ENCODE results near the gene C7.
"Not testable (repeated sequence)": the region's sequence is repeated elsewhere in the genome, so short reads cannot be mapped to it uniquely, and the experiment has no call there.

The C7 gene

DNA sequence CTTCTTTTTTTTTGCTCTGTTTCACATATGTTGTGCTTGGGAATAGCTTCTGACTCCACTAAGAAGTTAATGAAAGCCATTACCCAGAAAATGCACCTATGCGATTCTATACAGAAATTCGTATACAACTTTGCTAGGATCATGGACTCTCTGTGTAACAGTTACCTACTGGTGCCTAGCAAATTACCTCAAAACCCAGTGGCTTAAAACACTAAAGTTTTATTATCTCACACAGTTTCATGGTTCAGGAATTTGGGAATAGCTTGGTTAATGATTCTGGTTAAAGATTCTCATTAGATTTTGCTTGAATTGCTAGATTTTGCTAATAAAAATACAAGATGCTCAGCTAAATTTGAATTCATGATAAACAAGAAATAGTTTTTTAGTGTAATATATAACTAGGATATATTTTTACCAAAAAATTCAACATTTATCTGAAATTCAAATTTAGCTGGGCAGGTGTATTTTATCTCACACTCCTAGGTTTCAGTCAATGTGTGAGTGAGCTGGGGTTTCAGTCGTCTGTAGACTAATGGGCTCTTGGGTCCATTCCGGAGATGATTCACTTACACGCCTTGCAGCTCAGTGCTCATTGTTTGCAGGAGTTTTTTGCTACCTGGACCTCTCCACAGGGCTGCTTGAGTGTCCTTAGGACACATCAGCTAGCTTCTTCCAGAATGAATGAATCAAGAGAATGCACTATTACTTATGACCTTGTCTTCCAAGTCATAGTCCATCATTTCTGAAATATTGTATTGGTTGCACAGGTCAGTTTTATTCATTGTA is 86.7 kb downstream of the C7 start:
- no peak for FAIRE-seq

DNA sequence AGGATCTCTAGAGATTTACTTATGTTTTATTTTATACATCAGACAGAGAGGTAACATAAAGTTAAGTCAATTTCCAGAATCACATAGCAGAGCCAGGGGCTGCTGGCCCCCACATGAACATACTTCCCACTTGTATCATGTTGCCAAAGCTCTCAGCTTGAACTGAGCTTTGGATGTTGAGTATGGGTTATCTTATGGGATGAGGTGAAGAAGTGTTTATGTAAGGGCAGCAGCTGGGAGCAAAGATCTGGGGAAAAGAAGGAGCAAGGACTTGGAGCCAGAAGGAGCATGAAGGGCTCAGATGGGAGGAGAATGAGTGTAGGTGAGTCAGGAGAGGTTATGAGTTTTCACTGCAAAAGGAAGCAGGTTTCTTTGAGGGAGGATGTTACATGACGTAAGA is 89.8 kb downstream of the C7 start:
- FAIRE-seq, result no peak

DNA sequence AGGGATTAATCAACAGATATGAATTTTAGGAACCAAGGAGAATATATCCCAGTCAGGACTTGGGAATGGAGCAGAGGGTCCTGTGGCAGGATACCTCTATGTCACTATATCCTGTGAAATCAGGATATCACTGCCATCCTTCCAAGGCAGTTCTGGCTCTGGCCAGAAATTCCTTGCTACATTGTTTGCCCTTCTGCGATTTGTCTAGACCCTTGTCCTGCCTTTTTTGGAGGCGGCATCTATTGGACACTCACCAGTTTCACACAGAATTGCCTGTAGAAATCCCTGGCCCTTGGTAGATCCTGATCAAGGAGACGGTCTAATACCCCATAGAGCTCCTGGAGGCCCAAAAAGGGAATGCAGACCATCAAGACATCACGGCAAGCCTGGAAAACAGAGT is 90.7 kb downstream of the C7 start:
- no peak for FAIRE-seq

DNA sequence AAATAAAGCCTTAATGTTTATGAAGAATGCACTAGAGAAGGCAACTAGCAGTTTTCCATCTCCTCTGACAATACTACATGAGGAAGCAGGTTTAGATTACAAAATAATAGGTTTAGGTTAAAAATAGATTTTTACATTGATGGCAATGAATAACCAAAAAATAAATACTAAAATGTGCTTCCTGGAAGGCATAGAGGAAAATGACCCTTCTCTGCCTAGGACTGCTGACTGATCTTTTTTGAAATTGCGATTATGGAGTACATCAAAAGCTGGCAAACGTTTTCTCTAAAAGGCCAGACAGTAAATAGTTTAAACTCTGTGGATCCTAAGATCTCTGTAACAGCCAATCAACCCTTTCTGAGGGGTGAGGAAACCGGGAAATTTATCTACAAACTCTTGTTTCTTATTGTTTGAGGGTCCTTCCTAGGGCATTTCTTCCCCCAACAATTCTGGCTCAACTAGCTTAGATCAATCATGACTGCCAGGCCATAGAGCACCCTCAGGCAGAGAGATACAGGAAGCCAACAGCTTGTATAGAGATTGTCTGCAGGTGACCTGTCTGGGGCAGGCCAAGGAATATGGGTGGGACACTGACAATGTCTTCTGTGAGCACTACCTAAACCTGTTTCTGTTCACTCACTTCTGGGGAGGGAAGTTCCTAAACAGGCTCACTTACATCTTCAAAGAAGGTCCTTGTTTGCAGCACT is 94.5 kb downstream of the C7 start:
- FAIRE-seq, result no peak

DNA sequence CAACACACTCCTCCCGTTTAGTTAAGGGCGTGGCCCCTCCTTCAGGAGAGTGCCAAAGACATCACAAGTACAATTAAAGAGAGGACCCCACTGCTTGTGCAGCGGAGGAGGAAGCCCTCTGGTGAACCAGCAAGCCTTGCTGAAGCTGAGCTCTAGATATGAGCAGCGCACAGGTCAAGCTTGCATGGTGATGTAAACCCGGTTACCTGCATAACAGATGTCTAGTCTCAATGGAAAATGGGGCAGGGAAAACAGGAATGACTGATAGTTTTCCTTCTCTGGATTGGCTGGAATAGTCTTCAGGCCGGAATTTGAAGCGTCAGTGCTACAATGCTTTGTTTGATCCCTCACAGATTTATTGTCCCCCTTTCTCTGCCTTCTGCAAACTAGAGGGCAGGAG is 95.6 kb downstream of the C7 start:
- FAIRE-seq, result no peak

DNA sequence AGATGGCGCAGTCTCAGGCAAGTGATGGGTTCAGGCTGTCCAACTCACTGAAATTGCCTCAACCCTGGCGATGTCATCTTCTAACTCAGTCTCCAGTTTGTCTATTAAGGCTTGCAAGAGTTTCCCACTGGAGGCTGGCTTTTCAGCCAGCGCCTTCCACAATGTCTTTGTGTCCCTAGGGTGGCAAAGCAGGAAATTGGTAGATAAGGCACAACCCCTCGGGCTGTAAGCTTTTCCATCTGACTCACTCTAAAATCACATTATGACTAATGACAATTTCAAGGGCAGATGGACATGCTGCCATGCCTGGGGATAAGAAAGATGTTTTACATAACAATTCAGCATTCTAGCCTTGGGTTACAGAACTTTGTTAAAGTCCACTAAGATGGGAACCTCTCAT is 99.9 kb downstream of the C7 start:
- no peak for FAIRE-seq

DNA sequence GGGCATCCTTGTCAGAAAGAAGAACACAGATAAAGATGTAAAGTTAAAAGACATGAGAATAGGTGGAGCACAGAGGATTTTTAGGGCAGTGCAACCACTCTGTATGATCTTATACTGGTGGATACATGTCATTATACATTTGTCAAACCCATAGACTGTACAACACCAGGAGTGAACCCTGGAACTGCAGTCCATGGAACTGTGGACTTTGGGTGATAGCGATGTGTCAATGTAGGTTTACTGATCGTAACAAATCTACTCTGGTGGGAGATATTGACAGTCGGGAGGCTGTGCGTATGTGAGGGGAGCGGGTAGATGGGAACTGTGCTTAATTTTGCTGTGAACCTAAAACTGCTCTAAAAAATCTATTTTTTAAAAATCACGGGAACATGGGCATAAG is 101.3 kb downstream of the C7 start:
- FAIRE-seq, result no peak

DNA sequence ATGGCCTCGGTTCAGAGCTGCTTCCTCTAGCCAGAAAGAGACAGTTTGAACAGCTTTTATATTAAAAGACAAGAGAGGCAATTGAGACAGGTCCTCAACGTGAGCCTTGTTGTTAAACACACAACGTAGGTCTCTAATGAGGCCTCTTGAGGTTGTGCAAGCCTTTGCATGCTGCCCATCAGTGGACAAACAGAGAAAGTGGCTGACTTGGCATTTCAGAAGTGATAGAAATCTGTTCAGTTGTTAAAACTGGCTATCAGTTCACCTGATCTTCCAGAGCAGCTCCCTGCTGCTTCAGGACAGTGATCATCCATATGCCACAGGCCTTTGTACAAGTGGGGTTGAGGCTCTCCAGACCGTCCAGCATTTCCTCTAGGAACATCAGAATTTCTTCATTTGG is 103.0 kb downstream of the C7 start:
- no peak for FAIRE-seq

DNA sequence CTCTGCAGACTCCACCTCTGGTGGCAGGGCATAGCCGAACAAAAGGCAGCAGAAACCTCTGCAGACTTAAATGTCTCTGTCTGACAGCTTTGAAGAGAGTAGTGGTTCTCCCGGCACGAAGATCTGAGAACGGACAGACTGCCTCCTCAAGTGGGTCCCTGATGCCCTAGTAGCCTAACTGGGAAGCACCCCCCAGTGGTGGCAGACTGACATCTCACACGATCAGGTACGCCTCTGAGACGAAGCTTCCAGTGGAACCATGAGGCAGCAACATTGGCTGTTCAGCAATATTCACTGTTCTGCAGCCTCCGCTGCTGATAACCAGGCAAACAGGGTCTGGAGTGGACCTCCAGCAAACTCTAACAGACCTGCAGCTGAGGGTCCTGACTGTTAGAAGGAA is 113.3 kb downstream of the C7 start:
- FAIRE-seq, result not testable (repeated sequence)
